ENCODE results near the gene GLTPD2.
A peak's percentile ranks its signal among the peaks of the same experiment; 100 is the strongest.

Gene GLTPD2

DNA sequence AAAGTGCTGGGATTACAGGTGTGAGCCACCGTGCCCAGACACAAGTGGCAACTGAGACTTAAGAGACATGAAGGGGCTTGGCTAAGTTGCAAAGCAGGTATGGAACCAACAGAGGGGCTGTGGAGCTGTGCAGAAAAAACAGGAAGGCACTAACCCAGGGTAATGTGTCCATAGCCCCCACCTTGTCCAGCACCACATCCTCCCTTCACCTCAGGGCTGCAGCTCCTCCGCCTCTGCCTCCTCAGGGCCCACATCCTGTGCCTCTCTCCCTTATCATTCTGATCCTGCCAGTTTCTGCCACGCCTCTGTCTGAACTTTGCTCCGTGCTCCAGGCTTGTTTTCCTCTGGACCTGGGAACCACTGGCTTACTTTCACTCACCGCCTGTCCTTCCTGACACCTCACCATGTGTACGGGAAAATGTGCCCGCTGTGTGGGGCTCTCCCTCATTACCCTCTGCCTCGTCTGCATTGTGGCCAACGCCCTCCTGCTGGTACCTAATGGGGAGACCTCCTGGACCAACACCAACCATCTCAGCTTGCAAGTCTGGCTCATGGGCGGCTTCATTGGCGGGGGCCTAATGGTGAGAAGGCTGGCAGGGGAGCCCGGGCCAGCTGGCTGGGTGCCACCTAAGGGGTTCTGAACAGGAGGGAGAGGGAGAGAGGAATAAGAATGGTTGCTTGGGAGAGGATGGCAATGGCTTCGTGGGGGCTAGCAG, 17.1 kb upstream of the GLTPD2 start, which contains the start of gene TM4SF5:
Gene TM4SF5, plus strand, starts transcription at position 368 of the 716 bp plus-strand sequence. Its CDS starts 37 bp downstream, at position 405.
- DNase-seq = no peak

DNA sequence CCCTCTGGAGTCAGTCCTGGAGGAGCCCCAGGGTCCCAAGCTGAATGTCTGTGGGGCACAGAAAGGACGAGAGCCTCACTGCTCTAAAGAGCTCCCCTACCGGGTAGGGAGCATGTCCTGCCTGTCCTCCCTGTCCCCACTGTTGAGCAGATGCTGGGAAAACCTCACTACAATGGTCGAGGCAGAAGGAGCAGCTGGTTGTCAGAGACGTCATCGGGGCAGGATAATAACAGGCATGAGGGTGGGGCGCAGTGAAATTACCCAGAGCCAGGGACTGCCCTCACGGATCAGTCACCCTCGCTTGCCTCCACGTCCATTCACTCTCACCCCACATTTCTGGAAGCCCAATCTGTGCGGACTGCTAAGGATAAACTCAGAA, 16.5 kb upstream of the GLTPD2 start:
- DNase-seq = no peak

DNA sequence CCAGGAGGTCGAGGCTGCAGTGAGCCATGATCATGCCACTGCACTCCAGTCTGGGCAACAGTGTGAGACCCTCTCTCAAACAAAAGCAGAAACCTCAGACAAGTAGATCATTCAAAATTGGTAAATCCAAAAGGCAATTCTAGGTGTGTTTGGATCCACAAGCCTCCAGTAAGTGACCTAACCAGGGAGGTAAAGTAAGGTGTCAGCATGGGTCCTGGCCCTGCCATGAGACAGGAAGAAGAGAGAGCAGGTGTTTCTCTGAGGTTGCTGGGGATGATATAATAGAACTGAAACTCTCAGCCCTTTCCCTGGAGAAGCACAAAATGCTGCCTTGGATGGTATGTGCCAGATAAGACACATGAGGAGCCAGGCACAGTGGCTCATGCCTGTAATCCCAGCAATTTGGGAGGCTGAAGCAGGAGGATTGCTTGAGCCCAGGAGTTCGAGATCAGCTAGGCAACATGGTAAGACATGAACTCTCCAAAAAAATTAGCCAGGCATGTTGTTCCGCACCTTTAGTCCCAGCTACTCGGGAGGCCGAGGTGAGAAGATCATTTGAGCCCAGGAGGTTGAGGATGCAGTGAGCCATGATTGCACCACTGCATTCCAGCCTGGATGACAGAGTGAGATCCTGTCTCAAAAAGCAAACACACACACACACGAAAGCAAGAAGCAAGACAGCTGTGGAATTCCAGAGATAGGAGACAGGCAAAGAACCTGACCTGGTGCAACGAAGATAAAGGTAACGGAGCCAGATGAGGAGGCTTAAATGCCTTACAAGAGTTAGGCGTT, 10.6 kb upstream of the GLTPD2 start:
- no peak for DNase-seq

DNA sequence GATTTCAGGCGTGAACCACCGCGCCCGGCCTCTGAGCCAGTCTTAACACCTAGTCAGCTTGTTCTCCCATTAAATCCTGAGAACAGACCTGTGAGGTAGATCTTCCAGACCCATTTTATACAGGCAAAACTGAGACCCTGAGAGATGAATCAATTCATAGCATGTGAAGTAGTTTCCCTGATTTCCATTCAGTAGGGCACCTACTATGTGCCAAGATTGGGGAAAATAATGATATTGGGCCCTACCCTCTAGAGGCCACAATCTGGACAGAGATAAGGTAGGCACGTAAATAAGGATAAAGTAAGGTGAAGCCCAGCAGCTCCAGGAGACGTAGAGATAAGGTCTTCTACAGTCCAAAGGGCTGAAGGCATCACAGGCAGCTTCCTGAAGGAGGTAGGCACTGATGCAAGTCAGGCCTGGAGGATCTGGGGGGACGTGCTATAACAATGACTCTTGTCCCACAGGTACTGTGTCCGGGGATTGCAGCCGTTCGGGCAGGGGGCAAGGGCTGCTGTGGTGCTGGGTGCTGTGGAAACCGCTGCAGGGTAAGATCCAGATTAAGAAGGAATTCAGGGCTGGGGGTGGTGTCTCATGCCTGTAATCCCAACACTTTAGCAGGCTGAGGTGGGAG, 8.3 kb upstream of the GLTPD2 start:
- no peak for DNase-seq

DNA sequence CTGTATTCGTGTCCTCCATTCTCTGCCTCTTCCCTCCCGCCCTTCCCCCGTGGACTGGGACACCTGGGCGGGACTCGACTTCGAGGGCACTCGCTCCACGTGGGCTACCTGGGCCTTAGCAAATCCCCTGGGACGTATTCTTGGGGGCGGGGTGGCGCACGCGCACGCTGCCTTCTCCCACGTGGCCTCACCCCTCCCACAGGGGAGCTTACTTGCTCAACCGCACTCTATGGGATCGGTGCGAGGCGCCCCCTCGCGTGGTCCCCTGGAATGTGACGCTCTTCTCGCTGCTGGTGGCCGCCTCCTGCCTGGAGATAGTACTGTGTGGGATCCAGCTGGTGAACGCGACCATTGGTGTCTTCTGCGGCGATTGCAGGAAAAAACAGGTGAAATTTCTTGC, 6.1 kb upstream of the GLTPD2 start:
- no peak for DNase-seq

DNA sequence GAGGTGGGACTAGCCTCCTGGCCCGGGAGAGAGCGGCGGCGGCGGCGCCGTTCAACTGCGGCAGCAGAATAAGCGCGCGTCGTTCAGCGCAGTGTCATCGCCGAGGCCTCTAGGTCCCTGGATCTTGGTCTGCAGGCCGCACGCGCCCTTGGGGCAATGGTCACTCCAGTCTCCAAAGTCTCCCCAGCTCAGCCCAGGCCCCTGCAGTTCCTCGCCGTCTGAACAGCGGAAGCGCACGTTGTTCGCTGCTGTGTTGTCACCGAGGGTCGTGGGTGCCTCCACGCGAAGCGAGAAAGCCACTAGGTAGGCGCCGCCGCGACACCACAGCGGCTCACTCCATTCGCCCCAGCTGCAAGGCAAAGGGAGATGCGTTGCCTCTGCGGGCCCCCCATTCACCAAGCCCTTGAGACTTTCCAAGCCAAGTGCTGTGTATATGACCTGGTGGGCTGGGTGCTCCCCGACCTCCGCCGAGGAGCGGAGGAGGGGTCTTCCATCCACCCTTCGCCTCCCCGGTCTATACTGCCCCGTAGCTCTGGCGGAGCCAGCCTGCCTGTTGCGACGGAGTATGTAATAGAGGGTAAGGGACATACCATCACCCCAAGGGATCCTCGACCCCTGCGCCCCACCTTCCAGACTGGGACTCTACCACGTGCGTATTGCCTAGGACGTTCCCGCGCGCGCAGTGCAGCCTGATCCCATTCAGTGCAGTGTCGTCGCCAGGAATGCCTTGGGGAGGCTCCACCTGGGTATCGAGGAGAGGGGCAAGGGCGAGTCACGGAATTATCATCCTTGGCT, 3.3 kb upstream of the GLTPD2 start:
- no peak for DNase-seq

DNA sequence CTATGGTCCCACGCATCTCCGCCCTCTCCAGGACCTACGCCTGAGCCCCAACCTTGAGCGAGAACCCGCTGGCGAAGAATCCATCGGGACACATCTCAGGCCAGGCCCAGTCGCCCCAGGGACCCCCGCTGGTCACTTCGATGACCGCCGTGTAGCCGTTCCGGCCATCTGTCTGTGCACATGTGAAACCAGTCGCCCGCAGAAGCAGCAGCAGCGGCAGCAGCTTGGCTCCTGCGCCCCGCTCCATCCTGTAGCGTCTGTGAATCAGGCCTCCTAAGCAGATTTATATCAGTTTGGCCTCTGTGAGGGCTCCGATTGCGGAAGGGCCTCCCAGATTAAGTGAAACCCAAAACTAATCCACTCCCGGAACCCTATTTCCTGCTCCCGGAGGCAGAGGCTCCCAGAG, 2.7 kb upstream of the GLTPD2 start, which contains the start of gene VMO1:
Gene VMO1, minus strand, starts transcription at position 259 of the 406 bp plus-strand sequence. Its CDS starts 12 bp downstream, at position 247.
- peak; percentile 18 for DNase-seq

DNA sequence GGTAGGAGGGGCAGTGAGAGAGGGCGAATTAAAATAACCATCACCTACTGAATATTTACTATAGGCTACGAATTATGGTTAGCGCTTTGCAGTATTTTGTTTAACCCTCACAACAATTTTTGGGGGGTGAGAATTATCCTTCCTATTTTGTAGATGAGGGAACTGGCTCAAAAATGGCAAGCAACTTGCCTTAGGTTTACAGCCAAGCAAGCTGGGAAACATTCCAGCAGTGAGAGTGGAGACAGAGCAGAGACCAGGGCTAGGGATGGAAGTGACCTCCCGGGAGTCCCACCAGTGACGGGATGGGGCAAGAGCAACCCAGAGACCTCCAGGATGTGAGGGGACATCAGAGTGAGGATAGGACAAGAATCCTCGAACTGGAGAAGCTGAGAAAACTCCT, 2.2 kb upstream of the GLTPD2 start:
- DNase-seq = no peak

DNA sequence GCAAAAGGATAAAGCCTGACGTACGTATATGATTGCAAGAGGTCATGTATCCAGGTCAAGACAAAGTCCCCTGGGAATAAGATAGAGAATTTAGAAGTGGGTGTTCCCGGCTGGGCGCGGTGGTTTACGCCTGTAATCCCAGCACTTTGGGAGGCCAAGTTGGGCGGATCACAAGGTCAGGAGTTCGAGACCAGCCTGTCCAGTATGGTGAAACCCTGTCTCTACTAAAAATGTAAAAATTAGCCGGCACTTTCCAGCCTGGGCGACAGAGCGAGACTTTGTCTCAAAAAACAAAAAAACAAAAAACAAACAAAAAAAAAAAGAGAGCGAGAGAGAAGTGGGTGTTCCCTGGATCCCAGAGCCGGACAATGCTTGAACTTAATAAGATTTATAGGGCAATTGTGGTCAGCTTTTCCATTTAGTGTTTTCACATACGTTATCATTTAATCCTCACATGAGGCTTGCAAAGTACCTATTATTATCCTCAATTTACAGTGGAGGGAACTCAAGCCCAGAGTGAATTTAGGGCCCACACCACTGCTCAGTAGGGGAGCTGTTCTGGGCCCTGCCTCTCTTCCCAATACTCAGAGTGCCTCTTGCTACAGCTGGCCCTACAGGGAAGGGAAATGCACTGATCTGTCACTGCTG, 481 bp upstream of the GLTPD2 start:
- no peak for DNase-seq

DNA sequence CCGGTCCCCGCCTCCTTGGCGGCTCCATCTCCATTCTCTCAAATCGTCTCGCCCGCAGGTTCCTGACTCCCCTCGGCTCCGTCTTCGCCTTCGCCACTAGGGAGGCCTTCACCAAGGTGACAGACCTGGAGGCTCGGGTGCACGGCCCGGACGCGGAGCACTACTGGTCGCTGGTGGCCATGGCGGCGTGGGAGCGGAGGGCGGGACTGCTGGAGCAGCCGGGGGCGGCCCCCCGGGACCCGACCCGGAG, 862 bp downstream of the GLTPD2 start:
- no peak for DNase-seq

DNA sequence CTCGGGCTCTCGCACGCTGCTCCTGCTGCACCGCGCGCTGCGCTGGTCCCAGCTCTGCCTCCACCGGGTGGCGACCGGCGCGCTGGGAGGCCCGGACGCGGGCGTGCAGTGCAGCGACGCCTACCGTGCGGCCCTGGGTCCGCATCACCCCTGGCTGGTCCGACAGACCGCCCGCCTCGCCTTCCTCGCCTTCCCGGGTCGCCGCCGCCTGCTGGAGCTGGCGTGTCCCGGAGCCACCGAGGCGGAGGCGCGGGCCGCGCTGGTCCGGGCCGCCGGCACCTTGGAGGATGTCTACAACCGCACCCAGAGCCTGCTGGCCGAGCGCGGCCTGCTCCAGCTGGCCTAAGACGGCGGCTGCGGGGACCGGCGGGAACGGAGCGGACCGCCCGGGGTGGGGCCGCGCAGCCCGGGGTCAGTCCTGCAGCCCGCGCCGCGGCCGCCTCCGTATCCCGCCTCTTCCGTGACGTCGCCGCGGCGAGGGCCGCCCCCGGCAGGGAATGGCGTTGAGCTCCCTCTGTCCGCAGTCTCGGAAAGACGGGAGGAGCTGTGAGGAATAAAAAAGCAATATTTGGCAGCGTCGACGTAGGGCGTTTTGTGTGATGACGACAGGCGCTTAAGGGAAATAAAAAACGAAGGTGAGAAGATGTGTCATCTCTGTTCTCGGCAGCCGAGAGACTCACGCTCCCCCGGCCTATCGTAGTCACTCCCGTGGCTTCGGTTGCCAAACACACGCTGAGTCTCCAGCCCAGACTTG, 1.4 kb downstream of the GLTPD2 start:
- DNase-seq = peak; percentile 89

DNA sequence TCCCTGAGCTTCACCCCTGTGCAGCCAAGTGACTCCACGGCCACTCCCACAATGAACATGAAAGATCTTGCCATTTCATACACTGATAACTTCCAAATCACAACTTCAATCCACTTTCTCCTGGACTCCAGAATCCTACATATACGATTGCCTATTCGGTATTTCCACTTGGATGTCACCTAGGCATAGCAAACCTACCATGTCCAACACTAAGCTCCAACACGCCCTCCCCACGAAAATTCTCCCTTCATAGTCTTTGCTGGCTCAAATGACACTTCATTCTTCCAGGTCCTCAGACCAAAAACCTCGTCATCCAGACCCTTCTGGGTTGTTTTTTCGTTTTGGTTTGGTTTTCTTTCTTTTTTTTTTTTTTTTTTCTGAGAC, 1.9 kb downstream of the GLTPD2 start:
- DNase-seq = no peak

DNA sequence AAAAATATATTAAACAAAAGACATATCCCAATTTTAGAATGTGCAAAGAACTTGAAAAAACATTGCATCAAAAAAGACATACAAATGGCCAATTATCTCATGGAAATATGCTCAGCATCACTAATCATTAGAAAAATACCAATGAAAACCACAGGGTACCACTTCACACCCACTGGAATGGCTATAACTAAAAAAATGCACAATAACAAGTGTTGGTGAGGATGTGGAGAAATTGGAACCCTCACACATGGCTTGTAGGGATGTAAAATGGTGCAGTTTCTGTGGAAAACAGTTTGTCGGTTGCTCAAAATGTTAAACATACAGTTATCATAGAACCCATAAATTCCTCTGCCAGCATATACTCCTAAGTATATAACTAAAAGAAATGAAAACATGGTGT, 6.4 kb downstream of the GLTPD2 start:
- DNase-seq = no peak

DNA sequence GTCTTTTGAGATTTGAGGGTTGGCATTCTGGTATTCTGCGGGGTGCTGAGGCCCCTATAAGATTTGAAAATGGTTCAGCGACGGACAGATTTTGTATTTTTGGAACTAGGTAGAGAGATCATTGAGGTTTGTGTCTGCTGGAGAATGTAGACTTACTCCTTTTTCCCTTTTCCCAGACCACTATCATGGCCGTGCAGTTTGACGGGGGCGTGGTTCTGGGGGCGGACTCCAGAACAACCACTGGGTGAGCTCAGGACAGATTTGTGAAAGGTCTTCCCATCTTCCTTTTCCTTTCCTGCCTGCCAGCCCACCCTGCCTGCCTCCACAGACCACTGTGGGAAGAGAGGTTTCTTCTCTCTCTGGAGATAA, 7.8 kb downstream of the GLTPD2 start:
- peak; percentile 27 for DNase-seq

DNA sequence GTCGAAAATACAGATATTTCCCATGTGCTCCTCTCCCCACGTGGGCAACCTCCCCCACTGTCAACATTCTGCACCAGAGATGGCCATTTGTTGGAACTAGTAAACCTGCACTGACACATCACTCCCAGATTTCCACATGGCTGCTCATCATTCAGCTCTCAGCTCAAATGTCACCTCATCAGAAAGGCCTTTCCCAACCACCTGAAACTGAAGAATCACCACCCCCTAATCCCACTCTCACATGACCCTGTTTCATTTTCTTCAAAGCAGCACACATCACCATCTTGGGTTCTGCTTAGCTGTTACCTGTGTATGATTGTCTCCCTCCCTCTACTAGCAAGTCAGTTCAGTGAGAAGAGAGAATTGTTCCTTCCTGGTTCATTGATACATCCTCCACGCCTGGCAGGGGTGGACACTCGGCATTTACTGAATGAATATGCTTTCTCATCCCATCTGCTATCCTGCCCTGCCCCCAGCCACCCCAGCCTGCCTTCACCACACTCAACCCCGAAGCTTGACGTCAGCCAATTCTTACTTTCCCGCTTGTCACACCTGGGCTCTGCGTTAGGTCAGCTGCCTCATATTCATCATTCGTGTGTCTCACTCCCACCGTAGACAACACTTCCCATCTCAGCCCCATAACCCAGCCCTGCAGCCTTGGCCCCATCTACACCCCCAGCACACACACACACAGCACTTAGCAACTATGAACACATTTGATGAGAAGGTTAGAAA, 11.9 kb downstream of the GLTPD2 start:
- no peak for DNase-seq

DNA sequence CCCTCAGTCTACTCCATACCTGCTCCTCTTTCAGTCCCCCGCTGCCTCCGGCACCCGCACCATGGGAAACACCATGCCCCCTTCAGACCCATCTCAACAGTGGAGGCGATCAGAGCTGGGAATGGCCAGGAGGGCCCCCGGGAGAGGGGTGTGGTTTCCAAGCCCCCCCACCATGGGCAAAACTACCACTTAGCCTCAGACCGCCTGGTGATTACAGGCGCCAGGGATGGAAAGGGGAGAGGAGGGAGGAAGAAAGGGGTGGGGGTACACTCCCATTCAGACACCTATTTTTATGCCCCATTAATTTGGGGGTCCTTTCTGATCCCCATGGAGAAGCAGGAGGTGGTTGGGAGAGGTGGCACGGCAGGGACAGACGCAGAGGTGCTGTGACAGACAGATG, 13.5 kb downstream of the GLTPD2 start, which contains the start of gene C17orf114:
Gene C17orf114, minus strand, starts transcription at position 101 of the 400 bp plus-strand sequence.
- no peak for DNase-seq

DNA sequence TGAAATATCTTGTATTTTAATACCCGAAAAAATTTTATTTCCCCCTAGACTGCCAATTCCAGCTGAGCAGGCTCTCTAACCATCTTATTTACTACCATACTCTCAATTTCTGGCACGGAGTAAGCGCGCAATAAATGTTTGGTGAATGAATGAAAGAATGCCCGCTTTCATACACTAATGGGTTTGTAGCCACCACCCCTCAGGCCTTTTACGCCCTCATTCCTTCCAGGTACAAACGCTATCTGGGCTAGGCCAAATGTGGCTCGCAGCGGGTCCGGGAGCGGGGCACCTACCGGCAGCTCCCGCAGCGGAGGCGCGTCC, 17.7 kb downstream of the GLTPD2 start:
- no peak for DNase-seq

DNA sequence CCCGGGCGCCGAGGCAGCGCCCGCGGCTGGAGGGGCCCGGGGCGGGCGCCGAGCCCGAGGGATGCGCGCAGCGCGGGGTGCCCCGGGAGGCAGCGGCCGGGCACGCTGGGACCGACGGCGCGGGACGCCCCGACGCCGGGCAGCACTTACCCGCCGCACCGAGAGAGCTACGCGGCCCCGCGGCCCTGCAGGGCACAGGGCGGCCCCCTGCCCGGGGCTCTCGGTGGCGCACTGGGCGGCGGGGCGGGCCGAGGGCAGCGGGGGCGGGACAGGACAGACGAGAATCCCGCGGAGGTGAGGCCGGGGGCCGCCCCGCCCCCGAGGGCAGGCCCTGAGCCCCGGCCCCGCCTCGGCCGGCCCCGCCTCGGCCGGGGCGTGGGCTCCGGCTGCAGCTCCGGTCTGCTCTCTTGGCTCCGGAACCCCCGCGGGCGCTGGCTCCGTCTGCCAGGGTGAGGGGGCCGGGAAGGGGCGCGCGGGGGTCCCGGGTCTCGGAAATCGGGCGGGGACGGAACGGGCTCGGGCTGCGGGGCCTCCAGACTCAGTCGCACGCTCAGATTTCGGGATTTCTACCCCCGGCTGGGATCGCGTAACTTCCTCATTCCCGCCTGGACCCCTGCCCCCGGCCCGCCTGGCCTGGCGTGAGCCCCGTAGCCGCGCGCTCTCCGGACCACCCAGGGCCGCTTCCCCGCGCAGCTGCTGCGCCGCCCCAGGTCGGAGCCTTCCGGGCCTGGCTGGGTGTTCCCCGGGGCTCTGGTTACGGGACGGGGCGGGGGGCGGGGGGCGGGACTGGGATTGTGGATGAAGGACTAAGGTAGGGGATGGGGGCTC, 18.2 kb downstream of the GLTPD2 start, which contains the start of gene PLD2:
Gene PLD2, plus strand, starts transcription at position 376 of the 828 bp plus-strand sequence. CDS start 621 bp downstream, outside the sequence.
- DNase-seq = peak; percentile 80

DNA sequence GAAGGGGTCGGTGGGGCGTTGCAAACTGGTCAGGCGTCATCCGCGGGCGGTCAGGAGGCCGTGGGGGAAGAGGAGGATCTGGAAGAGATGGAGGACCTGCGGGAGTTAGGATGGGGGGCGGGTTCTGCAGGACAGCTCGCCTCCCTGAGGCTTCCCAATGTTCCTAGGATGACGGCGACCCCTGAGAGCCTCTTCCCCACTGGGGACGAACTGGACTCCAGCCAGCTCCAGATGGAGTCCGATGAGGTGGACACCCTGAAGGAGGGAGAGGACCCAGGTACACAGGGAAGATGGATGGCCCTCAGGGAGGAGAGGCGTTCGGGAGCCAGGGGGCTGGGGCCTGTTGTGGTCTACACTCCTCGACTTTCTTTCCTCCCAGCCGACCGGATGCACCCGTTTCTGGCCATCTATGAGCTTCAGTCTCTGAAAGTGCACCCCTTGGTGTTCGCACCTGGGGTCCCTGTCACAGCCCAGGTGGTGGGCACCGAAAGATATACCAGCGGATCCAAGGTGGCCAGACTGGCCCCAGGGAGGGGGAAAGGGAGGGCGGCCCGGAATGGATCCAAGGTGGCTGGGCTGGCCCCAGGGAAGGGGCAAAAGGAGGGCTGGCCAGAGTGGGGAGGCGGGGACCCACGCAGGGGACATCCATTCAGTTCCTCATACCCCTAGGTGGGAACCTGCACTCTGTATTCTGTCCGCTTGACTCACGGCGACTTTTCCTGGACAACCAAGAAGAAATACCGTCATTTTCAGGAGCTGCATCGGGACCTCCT, 19.0 kb downstream of the GLTPD2 start:
- DNase-seq = no peak

Measured in fibroblast of skin of abdomen (primary cell).